Stimulated activated CD8-positive, alpha-beta memory T cell treated with anti-CD3 and anti-CD28 coated beads, Interleukin-15, amount 100 ng/mL, for 1 hour (primary cell): ENCODE data around the gene ZIK1.

ENCODE experiments used
- DNase-seq: peaks from one replicate; pipeline ENCODE4 v3.0.0-alpha.2; 2020; ENCODE audit warnings: low read depth

Gene ZIK1

GRCh38 chr19:57611113-57611512 is 27.2 kb downstream of the ZIK1 start:
- DNase-seq, result no peak

GRCh38 chr19:57613941-57614743 is 30.2 kb downstream of the ZIK1 start, which contains the start of gene ZNF134:
ZNF134 (plus strand) TSS chr19:57614242; CDS start chr19:57619469, 5,227 bp downstream.
- peak; percentile 83 for DNase-seq

GRCh38 chr19:57615346-57615745 is 31.4 kb downstream of the ZIK1 start:
- DNase-seq, result no peak

GRCh38 chr19:57620673-57621348 is 36.9 kb downstream of the ZIK1 start:
- DNase-seq, result no peak

GRCh38 chr19:57623091-57623490 is 39.1 kb downstream of the ZIK1 start:
- no peak for DNase-seq

- DNase-seq, result peak; percentile 79
These were observed 49.3 kb downstream of the ZIK1 start, which contains the start of gene ZNF211 for GRCh38 chr19:57632987-57633831. ZNF211 (plus strand) TSS chr19:57633168; CDS start chr19:57633347, 179 bp downstream.

- DNase-seq, result no peak
These were observed 49.8 kb downstream of the ZIK1 start for GRCh38 chr19:57633832-57634131.

- no peak for DNase-seq
These were observed 53.4 kb downstream of the ZIK1 start for GRCh38 chr19:57637379-57637778.

GRCh38 chr19:57641715-57642234 is 57.8 kb downstream of the ZIK1 start:
- no peak for DNase-seq

- DNase-seq, result no peak
These were observed 58.6 kb downstream of the ZIK1 start for GRCh38 chr19:57642396-57643046.
